CD14-positive monocyte (primary cell): ENCODE results near the gene ZNF584. TPM values are rescaled to one million over a fixed set of nuclear protein-coding genes. Genes with fewer than 3 reads are reported as not detected.
"Not testable (repeated sequence)": the region's sequence is repeated elsewhere in the genome, so short reads cannot be mapped to it uniquely, and the experiment has no call there.

Experiments
- DNase-seq, 3 donors: peaks; one replicate each; pipeline ENCODE4 v3.0.0-alpha.2; 2011 to 2022
- H2AFZ ChIP-seq: 2 replicates; pipeline ENCODE4 v1.6.0; 2012; ENCODE audit warnings: mild to moderate bottlenecking, low read depth, low read length, inconsistent platforms; ENCODE audit not compliant: insufficient read depth, poor library complexity, severe bottlenecking
- H3K27ac ChIP-seq, 2 donors: 1 replicate in 1 of 2; 2 replicates in 1 of 2; pipeline ENCODE4 v1.5.1; 2012 to 2013; ENCODE audit warnings: low read length in 2 of 2, control low read depth in 1 of 2, inconsistent platforms in 1 of 2, low read depth in 1 of 2, mild to moderate bottlenecking in 1 of 2
- H3K27me3 ChIP-seq, 2 donors: one replicate each; pipeline versions ENCODE4 v1.6.0 to v1.6.1; 2011 to 2013; ENCODE audit warnings: low read length in 2 of 2; ENCODE audit not compliant: control insufficient read depth in 2 of 2, insufficient read depth in 2 of 2
- H3K36me3 ChIP-seq, 2 donors: replicated peaks in 1 of 2; 1 replicate in 1 of 2; 2 replicates in 1 of 2; pipeline versions ENCODE4 v1.5.1 to v1.6.1; 2012 to 2013; ENCODE audit warnings: low read length in 2 of 2, control low read depth in 1 of 2, inconsistent platforms in 1 of 2, mild to moderate bottlenecking in 1 of 2; ENCODE audit not compliant: insufficient read depth in 2 of 2, control insufficient read depth in 1 of 2
- H3K4me1 ChIP-seq, 2 donors: 1 replicate in 1 of 2; 2 replicates in 1 of 2; pipeline versions ENCODE4 v1.5.1 to v1.6.1; 2012 to 2013; ENCODE audit warnings: low read length in 2 of 2, control low read depth in 1 of 2, inconsistent platforms in 1 of 2, mild to moderate bottlenecking in 1 of 2, moderate library complexity in 1 of 2; ENCODE audit not compliant: insufficient read depth in 2 of 2, control insufficient read depth in 1 of 2
- H3K4me2 ChIP-seq: replicated peaks from 2 replicates; pipeline ENCODE3; 2012; ENCODE audit warnings: low read length, moderate library complexity, mild to moderate bottlenecking; ENCODE audit not compliant: poor library complexity, severe bottlenecking; ENCODE audit errors: extremely low read depth
- H3K4me3 ChIP-seq, 3 experiments: fragments of 200-600 bp in 1 of 3; sonication (generic) in 1 of 3; replicated peaks in 1 of 3; 1 replicate in 2 of 3; 2 replicates in 1 of 3; pipeline ENCODE4 v1.5.1; 2011 to 2013; ENCODE audit warnings: low read length in 3 of 3, mild to moderate bottlenecking in 3 of 3, control low read depth in 2 of 3, low read depth in 2 of 3, inconsistent platforms in 1 of 3, moderate library complexity in 1 of 3
- H3K79me2 ChIP-seq: 2 replicates; pipeline ENCODE4 v1.6.0; 2012; ENCODE audit warnings: mild to moderate bottlenecking, control low read depth, inconsistent platforms, low read length, moderate library complexity; ENCODE audit not compliant: insufficient read depth
- H3K9ac ChIP-seq: 2 replicates; pipeline ENCODE4 v1.6.0; 2017; ENCODE audit warnings: low read length, mild to moderate bottlenecking; ENCODE audit not compliant: insufficient read depth, poor library complexity, severe bottlenecking
- H3K9me3 ChIP-seq, 2 donors: replicated peaks in 1 of 2; 1 replicate in 1 of 2; 2 replicates in 1 of 2; pipeline versions ENCODE4 v1.5.1 to v1.6.1; 2012 to 2013; ENCODE audit warnings: low read length in 2 of 2, control low read depth in 1 of 2; ENCODE audit not compliant: control insufficient read depth in 1 of 2, insufficient read depth in 1 of 2
- H4K20me1 ChIP-seq: 2 replicates; pipeline ENCODE4 v1.6.0; 2012; ENCODE audit warnings: mild to moderate bottlenecking, low read length, control low read depth, moderate library complexity; ENCODE audit not compliant: insufficient read depth
- H3K27ac Mint-ChIP-seq, 7 donors: one replicate each; pipeline ENCODE4 v1.8.0; 2020; ENCODE audit warnings: mild to moderate bottlenecking in 7 of 7, mixed read lengths in 7 of 7, moderate library complexity in 6 of 7, inconsistent platforms in 2 of 7
- H3K27me3 Mint-ChIP-seq, 3 donors: one replicate each; pipeline ENCODE4 v1.8.0; 2021 to 2022; ENCODE audit warnings: low read depth in 3 of 3, mild to moderate bottlenecking in 3 of 3, mixed read lengths in 3 of 3, moderate library complexity in 3 of 3, inconsistent platforms in 1 of 3
- H3K36me3 Mint-ChIP-seq, 2 donors: one replicate each; pipeline ENCODE4 v1.8.0; 2020; ENCODE audit warnings: mixed read lengths in 2 of 2, inconsistent platforms in 1 of 2, mild to moderate bottlenecking in 1 of 2
- H3K4me1 Mint-ChIP-seq: one replicate; pipeline ENCODE4 v1.8.0; 2020; ENCODE audit warnings: mild to moderate bottlenecking, mixed read lengths
- H3K4me3 Mint-ChIP-seq, 2 donors: one replicate each; pipeline ENCODE4 v1.8.0; 2020; ENCODE audit warnings: mild to moderate bottlenecking in 2 of 2, mixed read lengths in 2 of 2, moderate library complexity in 1 of 2
- H3K9me3 Mint-ChIP-seq, 7 donors: one replicate each; pipeline ENCODE4 v1.8.0; 2020 to 2022; ENCODE audit warnings: mixed read lengths in 7 of 7, mild to moderate bottlenecking in 6 of 7, moderate library complexity in 6 of 7, inconsistent platforms in 2 of 7
- CTCF ChIP-seq: fragments of 200-600 bp; IDR thresholded peaks from one replicate; pipeline ENCODE4 v1.8.0; 2022; ENCODE audit warnings: antibody characterized with exemption, mild to moderate bottlenecking
- WGBS: methylation state at CpG from one replicate; pipeline ENCODE4 v1.1.5; 2013; ENCODE audit warnings: missing lambda C conversion rate; ENCODE audit not compliant: insufficient coverage; 5-methylcytosine and 5-hydroxymethylcytosine counted together
- intact Hi-C, 2 donors: fragments of 100-400 bp; cut with micrococcal nuclease; formaldehyde crosslinking; loops; one replicate each; pipeline versions ENCODE4 v1.15.0 to v1.15.1; 2023
- polyA plus RNA-seq, 3 donors: library from polyadenylated mRNA; depleted of rRNA in 1 of 3; unstranded in 2 of 3; stranded (reverse) in 1 of 3; fragments of 300-500 nt in 2 of 3; fragments of >200 nt in 1 of 3; fragmentation: Illumina TruSeq in 2 of 3; gene quantifications; 1 replicate in 2 of 3; 2 replicates in 1 of 3; pipeline ENCODE4 v1.2.3, GENCODE V29; 2012 to 2021

Gene ZNF584
- polyA plus RNA-seq, 3 donors = 1.2 to 3.1 (median 1.7) TPM

GRCh38 chr19:58439576-58440554, 31.4 kb downstream of the ZNF584 start, which contains the start of gene ZNF132:
Gene ZNF132 (minus strand): TSS chr19:58440153. CDS start chr19:58439821, 332 bp downstream.
- Histone ChIP-seq H3K9me3 (peaks cover 48 to 71% of the 10 kb centered on the region in 2 donors), H4K20me1 (no peaks in the 10 kb centered on the region), H3K4me1 (peaks cover 16% of the 10 kb centered on the region in 2 donors), H3K27me3 (peaks cover 0 to 3% of the 10 kb centered on the region in 2 donors), H3K4me3 (peak within 1 kb of the TSS; percentile 47 to 81 (median 79)), H2AFZ (peak within 1 kb of the TSS; percentile 94), H3K9ac (peak within 1 kb of the TSS; percentile 78), H3K36me3 (peaks cover 18 to 34% of the 10 kb centered on the region in 2 donors), H3K27ac (peak within 1 kb of the TSS; percentile 81 to 93), H3K4me2 (peak within 1 kb of the TSS; percentile 76), H3K79me2 (peaks cover 8% of the 10 kb centered on the region)
- intact Hi-C loops = loop anchor here in 1 of 2 donors (1.0 to 2.0 kb wide), 3 partner anchors 11 to 53 kb away; partner anchors contain the start of genes RPS5 and ZNF324B
- Mint-ChIP-seq H3K27me3 (peaks cover 3 to 14% (median 14%) of the 10 kb centered on the region in 3 donors), H3K9me3 (peaks cover 61 to 85% (median 76%) of the 10 kb centered on the region in 7 donors), H3K36me3 (peaks cover 39 to 49% of the 10 kb centered on the region in 2 donors), H3K27ac (peak within 1 kb of the TSS; percentile 93 to 98 (median 95)), H3K4me3 (peak within 1 kb of the TSS; percentile 86 to 93), H3K4me1 (peaks cover 16% of the 10 kb centered on the region)
- no peak for TF ChIP-seq CTCF
- WGBS = 4% methylated on average over 57 of the region's 59 CpGs
- DNase-seq = peak; percentile 100

GRCh38 chr19:58440556-58440955, 32.1 kb downstream of the ZNF584 start:
- Histone ChIP-seq H3K4me3 (peak overlapping the region; percentile 27 to 81 (median 79)), H3K4me2 (peak overlapping the region; percentile 76), H2AFZ (peak overlapping the region; percentile 94), H3K4me1 (peaks cover 16% of the 10 kb centered on the region in 2 donors), H3K9ac (peak overlapping the region; percentile 59), H3K27me3 (peaks cover 0 to 3% of the 10 kb centered on the region in 2 donors), H3K79me2 (peaks cover 8% of the 10 kb centered on the region), H3K27ac (peak overlapping the region; percentile 81 to 93), H4K20me1 (no peaks in the 10 kb centered on the region), H3K9me3 (peaks cover 41 to 65% of the 10 kb centered on the region in 2 donors), H3K36me3 (peaks cover 11 to 27% of the 10 kb centered on the region in 2 donors)
- no peak for TF ChIP-seq CTCF
- peak overlapping the region; percentile 86 to 93 for H3K4me3 Mint-ChIP-seq
- H3K4me1 Mint-ChIP-seq = peaks cover 16% of the 10 kb centered on the region
- H3K27me3 Mint-ChIP-seq = peaks cover 3 to 15% (median 14%) of the 10 kb centered on the region in 3 donors
- intact Hi-C loops = loop anchor here in 1 of 2 donors (1.0 to 2.0 kb wide), 3 partner anchors 11 to 53 kb away; partner anchors contain the start of genes RPS5 and ZNF324B
- H3K36me3 Mint-ChIP-seq = peaks cover 32 to 42% of the 10 kb centered on the region in 2 donors
- peak overlapping the region; percentile 93 to 98 (median 95) for H3K27ac Mint-ChIP-seq
- peaks cover 54 to 78% (median 69%) of the 10 kb centered on the region in 7 donors for H3K9me3 Mint-ChIP-seq
- 13% methylated on average over 31 of the region's 31 CpGs for WGBS
- no peak for DNase-seq

GRCh38 chr19:58442986-58443385, 34.5 kb downstream of the ZNF584 start:
- not testable (repeated sequence) for H3K4me3 Mint-ChIP-seq, H2AFZ ChIP-seq

More at GRCh38 chr19:58442986-58443385, 34.5 kb downstream of the ZNF584 start:
- H3K27ac Mint-ChIP-seq, H3K4me2 ChIP-seq, H4K20me1 ChIP-seq, H3K4me3 ChIP-seq, H3K27me3 ChIP-seq, H3K36me3 ChIP-seq, H3K79me2 ChIP-seq, H3K27ac ChIP-seq, H3K9ac ChIP-seq, intact Hi-C loops, DNase-seq: not testable (repeated sequence)
- Histone ChIP-seq H3K9me3 (peaks cover 27 to 46% of the 10 kb centered on the region in 2 donors), H3K4me1 (peaks cover 16% of the 10 kb centered on the region in 2 donors)
- peaks cover 16% of the 10 kb centered on the region for H3K4me1 Mint-ChIP-seq
- peaks cover 12 to 25% (median 13%) of the 10 kb centered on the region in 3 donors for H3K27me3 Mint-ChIP-seq
- WGBS = 86% methylated on average over 7 of the region's 7 CpGs
- peaks cover 12 to 18% of the 10 kb centered on the region in 2 donors for H3K36me3 Mint-ChIP-seq
- peaks cover 41 to 69% (median 62%) of the 10 kb centered on the region in 7 donors for H3K9me3 Mint-ChIP-seq
